DOHH2 (cell line): Measurements from ENCODE around the gene SLC52A3.

Experiments used
- CTCF ChIP-seq: fragments of 200-600 bp; sonication (generic); IDR thresholded peaks from one replicate; pipeline ENCODE4 v1.5.1; 2014; ENCODE audit warnings: antibody characterized with exemption, mild to moderate bottlenecking, low read depth, low read length; ENCODE audit not compliant: poor library complexity, severe bottlenecking
- EZH2phosphoT487 ChIP-seq: fragments of 200-600 bp; sonication (generic); IDR thresholded peaks from 2 replicates; pipeline ENCODE4 v1.6.1; 2017; ENCODE audit warnings: borderline replicate concordance, mild to moderate bottlenecking, antibody characterized with exemption, low read length, moderate library complexity, mixed read lengths

- TF ChIP-seq CTCF, result no peak
- TF ChIP-seq EZH2phosphoT487, result no peak
Measured at GRCh38 chr20:753136-753535, 15.2 kb downstream of the SLC52A3 start.
